HCT116 (cell line): ENCODE measurements around the gene DOCK1.

ENCODE experiments used
- ATF3 ChIP-seq: IDR thresholded peaks from 2 replicates; pipeline ENCODE4 v1.6.1; 2012
- CTCF ChIP-seq, 3 experiments: fragments of 200-600 bp in 1 of 3; sonication (generic) in 1 of 3; IDR thresholded peaks in 2 of 3; conservative IDR thresholded peaks in 1 of 3; 2 replicates each; pipeline ENCODE4 v1.5.1; 2012 to 2017; ENCODE audit warnings: low read depth in 2 of 3, low read length in 2 of 3, antibody characterized with exemption in 1 of 3, borderline replicate concordance in 1 of 3, control low read depth in 1 of 3, mild to moderate bottlenecking in 1 of 3, mixed read lengths in 1 of 3, mixed run types in 1 of 3, moderate library complexity in 1 of 3; ENCODE audit not compliant: insufficient read depth in 1 of 3
- EZH2phosphoT487 ChIP-seq: fragments of 200-600 bp; IDR thresholded peaks from 2 replicates; pipeline ENCODE4 v1.6.1; 2018; ENCODE audit warnings: antibody characterized with exemption, borderline replicate concordance
- JUND ChIP-seq: IDR thresholded peaks from 2 replicates; pipeline ENCODE4 v1.6.1; 2012
- MAX ChIP-seq: IDR thresholded peaks from 2 replicates; pipeline ENCODE4 v1.6.1; 2012
- POLR2A ChIP-seq: IDR thresholded peaks from 2 replicates; pipeline ENCODE4 v1.7.0; 2011; ENCODE audit warnings: borderline replicate concordance; ENCODE audit not compliant: insufficient read depth, insufficient read length; ENCODE audit errors: extremely low read depth
- RAD21 ChIP-seq: IDR thresholded peaks from 2 replicates; pipeline ENCODE4 v1.6.1; 2012; ENCODE audit warnings: low read depth, mild to moderate bottlenecking
- SP1 ChIP-seq: IDR thresholded peaks from 2 replicates; pipeline ENCODE4 v1.6.1; 2012; ENCODE audit warnings: low read depth
- ZNF274 ChIP-seq: fragments of 200-500 bp; sonication (Bioruptor generic); IDR thresholded peaks from 2 replicates; pipeline ENCODE4 v1.6.1; 2014; ENCODE audit warnings: mild to moderate bottlenecking, low read depth, low read length, inconsistent platforms

- TF ChIP-seq ZNF274 (no peak), MAX (no peak), POLR2A (no peak), CTCF (IDR thresholded peaks at IDR 0.05 in 2 of 3, conservative IDR thresholded peaks at IDR 0.05 in 1 of 3; ENCODE audit: borderline replicate concordance in 1 of 3, insufficient read depth in 1 of 3, low read depth in 2 of 3, low read length in 2 of 3) (no peak), RAD21 (no peak; the same call in 1 of the 2 replicates), ATF3 (no peak), SP1 (no peak), EZH2phosphoT487 (no peak), JUND (no peak)
These were observed 297.8 kb downstream of the DOCK1 start for GRCh38 chr10:127203067-127203466.
